GM18873 (cell line): ENCODE results near the gene GRIN2D.
"Not testable (repeated sequence)": the region's sequence is repeated elsewhere in the genome, so short reads cannot be mapped to it uniquely, and the experiment has no call there.

Experiments used
- ATAC-seq: cut with Tn5 transposase; IDR thresholded peaks from one replicate; pipeline ENCODE4 v1.9.1; 2021; ENCODE audit warnings: mild to moderate bottlenecking, moderate library complexity, moderate number of reproducible peaks; ENCODE audit not compliant: unreplicated experiment, low FRiP score

Gene GRIN2D

DNA sequence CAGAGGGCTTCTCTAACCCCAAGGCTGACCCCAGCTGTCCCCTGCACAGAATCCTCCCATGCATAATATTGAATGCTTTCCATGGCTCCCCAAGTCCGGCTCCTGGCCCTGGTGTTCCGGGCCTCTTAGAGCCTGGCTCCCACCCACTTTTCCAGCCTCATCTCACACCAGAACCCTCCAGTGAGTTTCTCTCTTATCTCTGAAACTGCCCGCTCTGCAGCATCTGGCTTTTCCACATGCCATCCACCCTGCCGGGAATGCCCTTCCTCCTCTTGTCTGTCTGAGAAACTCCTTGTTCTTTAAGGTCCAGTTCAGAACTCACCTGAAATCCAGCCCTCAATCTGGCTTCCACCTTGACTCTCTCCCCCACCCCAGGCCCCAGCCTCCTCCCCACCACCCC, 22.5 kb upstream of the GRIN2D start:
- no peak for ATAC-seq

DNA sequence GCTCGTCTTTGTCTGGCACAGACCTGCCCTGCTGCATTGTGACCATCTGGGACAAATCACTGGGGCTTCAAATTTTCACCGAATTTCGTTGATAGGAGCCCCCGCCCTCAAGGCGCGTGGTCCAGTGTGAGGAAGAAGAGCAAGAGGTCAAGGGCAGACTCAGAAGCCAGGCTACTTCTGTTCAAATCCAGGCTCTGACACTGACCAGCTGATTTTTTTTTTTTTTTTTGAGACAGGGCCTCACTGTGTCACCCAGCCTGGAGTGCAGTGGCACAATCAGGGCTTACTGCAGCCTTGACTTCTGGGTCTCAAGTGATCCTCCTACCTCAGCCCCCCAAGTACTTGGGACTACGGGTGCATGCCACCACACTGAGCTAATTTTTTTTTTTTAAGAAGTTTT, 22.1 kb upstream of the GRIN2D start:
- ATAC-seq: no peak

GRCh38 chr19:48371771-48372170, 21.7 kb upstream of the GRIN2D start:
- ATAC-seq: not testable (repeated sequence)

DNA sequence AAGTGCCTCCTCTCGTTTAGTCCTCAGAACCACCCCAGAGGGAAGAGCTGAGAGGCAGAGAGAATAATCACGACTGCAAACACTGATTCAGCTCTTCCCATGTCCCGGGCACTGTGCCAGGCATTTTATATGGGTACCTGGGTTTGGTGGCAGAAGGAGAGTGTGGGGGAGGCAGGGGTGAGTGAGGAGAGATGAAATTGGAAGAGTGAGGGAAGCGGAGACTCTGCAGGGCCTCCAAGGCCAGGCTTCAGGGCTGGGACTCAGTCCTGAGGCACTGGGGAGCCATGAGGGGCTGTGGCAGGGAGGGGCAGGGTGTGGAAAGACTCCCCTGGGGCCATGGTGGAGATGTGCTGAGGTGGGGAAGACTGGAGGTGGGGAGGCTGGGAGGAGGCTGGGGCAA, 20.6 kb upstream of the GRIN2D start:
- ATAC-seq: no peak

GRCh38 chr19:48373567-48373966, 19.9 kb upstream of the GRIN2D start:
- no peak for ATAC-seq

GRCh38 chr19:48378194-48378570, 15.3 kb upstream of the GRIN2D start:
- no peak for ATAC-seq

GRCh38 chr19:48379058-48379457, 14.4 kb upstream of the GRIN2D start:
- ATAC-seq: no peak

- no peak for ATAC-seq
Measured at GRCh38 chr19:48381178-48381950, 12.1 kb upstream of the GRIN2D start.

DNA sequence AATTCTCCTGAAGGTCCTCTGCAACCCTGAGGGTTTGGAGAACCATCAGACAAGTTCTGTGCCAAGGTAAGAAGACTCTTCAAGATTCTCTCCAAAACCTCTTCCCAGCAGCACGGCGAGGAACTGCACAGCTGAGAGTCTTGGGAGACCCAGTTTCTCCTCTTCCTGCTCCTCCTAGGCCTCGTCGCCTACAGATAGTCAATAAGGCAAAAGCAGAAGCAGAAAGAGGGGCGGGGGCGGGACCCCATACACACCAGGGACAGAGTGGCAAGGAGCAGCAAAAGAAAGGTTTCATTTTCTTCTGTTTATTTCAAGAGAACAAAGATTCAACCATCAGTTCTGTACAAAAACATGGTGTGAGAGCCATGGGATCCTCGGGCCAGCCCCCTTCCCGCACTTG, 11.2 kb upstream of the GRIN2D start:
- ATAC-seq: no peak

GRCh38 chr19:48385461-48386087, 7.9 kb upstream of the GRIN2D start:
- no peak for ATAC-seq

- no peak for ATAC-seq
Measured at GRCh38 chr19:48386981-48387380, 6.5 kb upstream of the GRIN2D start.

DNA sequence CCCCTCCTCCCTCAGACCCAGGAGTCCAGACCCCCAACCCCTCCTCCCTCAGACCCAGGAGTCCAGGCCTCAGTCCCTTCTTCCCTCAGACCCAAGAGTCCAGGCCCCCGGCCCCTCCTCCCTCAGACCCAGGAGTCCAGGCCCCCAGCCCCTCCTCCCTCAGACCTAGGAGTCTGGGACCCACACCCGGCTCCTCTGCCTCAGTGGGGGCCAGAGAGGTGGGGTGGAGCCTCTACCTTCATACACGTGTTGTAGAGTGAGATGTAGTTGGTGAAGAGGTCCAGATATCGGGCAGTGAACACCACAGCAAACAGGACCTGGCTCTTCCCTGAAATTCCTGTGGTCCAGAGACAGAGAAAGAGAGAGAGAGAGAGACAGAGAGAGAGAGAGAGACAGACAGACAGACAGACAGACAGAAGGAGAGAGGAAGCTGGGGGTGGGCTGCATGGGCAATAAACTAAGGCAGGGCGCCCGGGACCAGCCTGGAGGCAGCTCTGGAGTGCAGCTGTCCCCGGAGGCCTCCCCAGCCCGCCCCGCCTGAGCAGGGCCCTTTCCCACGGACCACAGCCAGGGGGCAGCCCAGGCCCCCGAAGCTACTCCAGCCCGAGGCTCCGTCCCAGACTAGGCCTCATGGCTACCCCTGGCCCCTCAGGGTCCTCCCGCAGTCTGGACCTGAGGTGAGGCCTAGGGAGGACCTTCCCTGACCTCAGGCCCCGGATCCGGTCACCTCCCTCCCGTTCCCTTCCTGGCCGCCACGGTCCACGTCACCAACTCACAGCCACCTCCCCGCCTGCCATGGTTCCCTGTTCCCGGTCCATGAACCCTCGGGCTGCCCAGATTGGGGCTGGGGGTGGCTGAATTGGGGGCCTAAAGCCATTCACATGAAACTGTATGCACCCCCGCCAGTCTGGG, 3.0 kb upstream of the GRIN2D start:
- no peak for ATAC-seq

- ATAC-seq: no peak
Measured at GRCh38 chr19:48391100-48392005, 2.1 kb upstream of the GRIN2D start, which contains the start of gene KDELR1. Gene KDELR1, minus strand, starts transcription at chr19:48391551. Its CDS starts 193 bp downstream, at chr19:48391358.

DNA sequence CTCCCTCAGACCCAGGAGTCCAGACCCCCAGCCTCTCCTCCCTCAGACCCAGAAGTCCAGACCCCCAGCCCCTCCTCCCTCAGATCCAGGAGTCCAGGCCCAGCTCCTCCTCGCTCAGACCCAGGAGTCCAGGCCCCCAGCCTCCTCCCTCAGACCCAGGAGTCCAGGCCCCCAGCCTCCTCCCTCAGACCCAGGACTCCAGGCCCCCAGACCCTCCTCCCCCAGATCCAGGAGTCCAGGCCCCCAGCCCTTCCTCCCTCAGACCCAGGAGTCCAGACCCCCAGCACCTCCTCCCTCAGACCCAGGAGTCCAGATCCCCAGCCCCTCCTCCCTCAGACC, 1.5 kb upstream of the GRIN2D start:
- not testable (repeated sequence) for ATAC-seq

GRCh38 chr19:48392860-48393558, 459 bp upstream of the GRIN2D start:
- ATAC-seq: no peak

DNA sequence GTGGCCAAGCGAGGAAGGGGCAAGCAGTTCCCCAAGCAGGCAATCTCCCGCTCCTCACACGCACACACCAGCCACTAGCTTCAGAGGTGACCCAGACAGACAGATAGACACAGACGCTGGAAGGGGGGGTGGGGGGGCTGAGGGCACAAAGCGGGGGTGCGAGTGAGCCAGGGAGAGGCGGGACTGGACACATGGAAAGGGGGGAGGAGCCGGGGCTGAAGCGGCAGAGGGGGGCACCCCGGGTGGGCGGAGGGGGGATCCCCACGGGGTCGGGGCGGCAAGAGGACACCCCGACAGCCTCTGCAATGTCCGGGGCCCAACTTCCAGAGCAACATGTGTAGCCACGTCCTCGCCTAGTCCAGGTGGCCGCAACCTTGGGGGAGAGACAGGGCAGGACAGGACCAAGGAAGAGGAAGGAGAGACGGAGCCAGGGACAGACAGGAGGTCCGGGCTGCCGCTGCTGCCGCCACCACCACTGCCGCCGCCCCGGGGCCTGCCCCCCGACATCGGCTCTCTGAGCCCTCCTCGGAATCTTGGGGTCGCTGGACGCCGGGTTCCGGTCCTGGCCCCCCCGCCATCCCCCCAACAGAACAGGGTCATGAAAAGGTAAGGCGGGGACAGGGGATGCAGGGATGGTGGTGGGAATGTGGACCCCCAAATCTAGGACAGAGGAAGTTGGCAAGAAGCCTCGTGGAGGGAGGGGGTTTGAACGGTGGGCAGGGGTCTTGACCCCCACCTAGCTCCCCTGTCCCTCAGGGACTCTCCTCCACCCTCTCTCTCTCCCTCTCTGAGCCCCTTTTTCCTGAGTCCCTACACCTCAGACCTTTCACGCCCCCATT, 1.1 kb downstream of the GRIN2D start:
- ATAC-seq: no peak

- ATAC-seq: no peak
Measured at GRCh38 chr19:48395170-48395455, 1.6 kb downstream of the GRIN2D start.

- no peak for ATAC-seq
Measured at GRCh38 chr19:48395499-48395898, 2.0 kb downstream of the GRIN2D start.
